GM12878 (cell line): ENCODE data around the gene THAP7. TPM values are rescaled to one million over a fixed set of nuclear protein-coding genes. Genes with fewer than 3 reads are reported as not detected.

ENCODE experiments used
- ATAC-seq: fragments of 200-7000 bp; cut with Tn5 transposase; 3 replicates; pipeline ENCODE4 v1.9.1; 2020; ENCODE audit warnings: mild to moderate bottlenecking, moderate library complexity
- BruUV-seq: library from RNA; stranded (reverse); fragments of 400-500 nt; replicated peaks from 2 replicates; lab custom pipeline; 2021; lab: Mats Ljungman, UMichigan
- CTCF ChIA-PET: fragments of 300-600 bp; sonication (Branson Sonifier 250); formaldehyde crosslinking; extraction: SDS; loops from one replicate; lab custom pipeline; 2021; ENCODE audit warnings: inconsistent platforms; lab: Yijun Ruan, JAX
- POLR2A ChIA-PET: fragments of 350-600 bp; formaldehyde crosslinking; extraction: SDS; loops from one replicate; lab custom pipeline; 2021; ENCODE audit warnings: inconsistent platforms; lab: Charles Lee
- RAD21 ChIA-PET: fragments of 300-600 bp; sonication (Branson Sonifier 250); formaldehyde crosslinking; loops from one replicate; lab custom pipeline; 2023; ENCODE audit warnings: antibody characterized with exemption; ENCODE audit not compliant: unreplicated experiment; lab: Charles Lee
- SMC1A ChIA-PET: fragments of 300-600 bp; sonication (Branson Sonifier 250); formaldehyde crosslinking; loops from one replicate; lab custom pipeline; 2023; ENCODE audit not compliant: unreplicated experiment, uncharacterized antibody; lab: Charles Lee
- DNase-seq: peaks from one replicate; pipeline ENCODE4 v3.0.0-alpha.2; 2011; ENCODE audit warnings: low read depth, low spot score
- FAIRE-seq: peaks from 3 replicates; lab custom pipeline; 2011; peaks lifted over from hg19 to GRCh38; lab: Jason Lieb, UNC
- H2AFZ ChIP-seq: 2 replicates; pipeline ENCODE4 v1.6.0; 2011; ENCODE audit warnings: low read depth, low read length, control low read depth; ENCODE audit not compliant: control insufficient read depth
- H3K27ac ChIP-seq: 2 replicates; pipeline ENCODE4 v1.5.1; 2011; ENCODE audit warnings: control low read depth; ENCODE audit not compliant: control insufficient read depth, insufficient read depth
- H3K27me3 ChIP-seq, 2 experiments: replicated peaks in 1 of 2; 2 replicates each; pipeline versions ENCODE4 v1.6.0 to v1.6.1; 2011; ENCODE audit warnings: low read length in 1 of 2; ENCODE audit not compliant: control insufficient read depth in 2 of 2, insufficient read depth in 2 of 2
- H3K36me3 ChIP-seq, 2 experiments: 2 replicates each; pipeline ENCODE4 v1.5.1; 2011; ENCODE audit warnings: low read length in 1 of 2; ENCODE audit not compliant: control insufficient read depth in 2 of 2, insufficient read depth in 2 of 2
- H3K4me1 ChIP-seq: 2 replicates; pipeline ENCODE4 v1.6.1; 2011; ENCODE audit warnings: mild to moderate bottlenecking, low read length, moderate library complexity, mixed read lengths; ENCODE audit not compliant: control insufficient read depth, insufficient read depth
- H3K4me2 ChIP-seq: 2 replicates; pipeline ENCODE4 v1.6.0; 2011; ENCODE audit warnings: control low read depth; ENCODE audit not compliant: control insufficient read depth, insufficient read depth
- H3K4me3 ChIP-seq: fragments of 200-600 bp; sonication (generic); 2 replicates; pipeline ENCODE4 v1.5.1; 2016
- H3K79me2 ChIP-seq: 2 replicates; pipeline ENCODE4 v1.6.0; 2011; ENCODE audit warnings: low read length; ENCODE audit not compliant: control insufficient read depth, insufficient read depth
- H3K9ac ChIP-seq: 2 replicates; pipeline ENCODE4 v1.8.0; 2011; ENCODE audit warnings: low read length, control low read depth, mixed read lengths; ENCODE audit not compliant: control insufficient read depth, insufficient read depth
- H3K9me3 ChIP-seq: replicated peaks from 3 replicates; pipeline ENCODE4 v1.5.1; 2011; ENCODE audit warnings: mild to moderate bottlenecking, low read length; ENCODE audit not compliant: control insufficient read depth, insufficient read depth
- H4K20me1 ChIP-seq: 2 replicates; pipeline ENCODE4 v1.6.0; 2011; ENCODE audit not compliant: control insufficient read depth, insufficient read depth
- E2F8 ChIP-seq: fragments of 450-650 bp; IDR thresholded peaks from 2 replicates; pipeline ENCODE4 v1.6.1; 2018; ENCODE audit warnings: mild to moderate bottlenecking, low read depth, moderate library complexity; ENCODE audit not compliant: partially characterized antibody
- GABPA ChIP-seq: IDR thresholded peaks from 2 replicates; pipeline ENCODE4 v1.6.1; 2014; ENCODE audit warnings: antibody characterized with exemption, low read depth, mild to moderate bottlenecking, inconsistent platforms
- HCFC1 ChIP-seq: fragments of 150-350 bp; IDR thresholded peaks from 2 replicates; pipeline ENCODE4 v1.6.1; 2014; ENCODE audit warnings: low read length
- KDM1A ChIP-seq: fragments of 200-600 bp; sonication (generic); IDR thresholded peaks from 2 replicates; pipeline ENCODE4 v1.6.1; 2016; ENCODE audit warnings: borderline replicate concordance
- MTA2 ChIP-seq: fragments of 450-650 bp; IDR thresholded peaks from 2 replicates; pipeline ENCODE4 v1.6.1; 2016; ENCODE audit warnings: low read depth, mild to moderate bottlenecking, moderate library complexity
- NFXL1 ChIP-seq: fragments of 450-650 bp; IDR thresholded peaks from 2 replicates; pipeline ENCODE4 v1.6.1; 2017; ENCODE audit warnings: antibody characterized with exemption, mild to moderate bottlenecking, borderline replicate concordance
- NFYA ChIP-seq: IDR thresholded peaks from 2 replicates; pipeline ENCODE4 v1.6.1; 2011; ENCODE audit warnings: low read depth, mild to moderate bottlenecking, low read length, improper control_type of control experiment, borderline replicate concordance
- NFYB ChIP-seq: IDR thresholded peaks from 2 replicates; pipeline ENCODE4 v1.6.1; 2011; ENCODE audit warnings: low read depth, mild to moderate bottlenecking, low read length, improper control_type of control experiment, moderate library complexity; ENCODE audit not compliant: insufficient read depth
- RUNX3 ChIP-seq: IDR thresholded peaks from 2 replicates; pipeline ENCODE4 v1.6.1; 2012; ENCODE audit warnings: low read length, inconsistent platforms
- TAF1 ChIP-seq: IDR thresholded peaks from 2 replicates; pipeline ENCODE4 v1.6.1; 2011; ENCODE audit warnings: mild to moderate bottlenecking, low read depth, low read length, borderline replicate concordance
- ZBED1 ChIP-seq: IDR thresholded peaks from 2 replicates; pipeline ENCODE4 v1.6.1; 2016; ENCODE audit warnings: borderline replicate concordance
- ZBTB11 ChIP-seq: fragments of 450-650 bp; formaldehyde crosslinking; IDR thresholded peaks from 2 replicates; pipeline ENCODE4 v1.5.0; 2022; ENCODE audit warnings: mild to moderate bottlenecking, missing genetic modification characterization
- WGBS: methylation state at CpG from one replicate; pipeline ENCODE4 v1.1.6; 2016; ENCODE audit warnings: low lambda C conversion rate; ENCODE audit not compliant: insufficient replicate concordance, insufficient coverage; ENCODE audit errors: missing lambda C conversion rate; 5-methylcytosine and 5-hydroxymethylcytosine counted together
- in situ Hi-C: fragments of 300-500 bp; cut with MboI; formaldehyde crosslinking; loops from 9 replicates; pipeline ENCODE4 v1.14.3; 2018; ENCODE audit warnings: mixed read lengths
- intact Hi-C: fragments of 100-400 bp; cut with micrococcal nuclease; formaldehyde crosslinking; loops from one replicate; pipeline ENCODE4 v1.14.2; 2022; ENCODE audit not compliant: unreplicated experiment
- polyA plus RNA-seq, 11 experiments: library from polyadenylated mRNA; depleted of rRNA in 4 of 11; unstranded in 6 of 11; stranded (reverse) in 5 of 11; fragments of >200 nt; fragmentation: Nextera tagmentation in 4 of 11; fragmentation: Illumina TruSeq in 1 of 11; extraction: Ambion mirVana in 4 of 11; extraction: Trizol in 1 of 11; gene quantifications; 1 replicate in 1 of 11; 2 replicates in 10 of 11; pipeline versions ENCODE4 v1.2.1 to v1.2.3, GENCODE V29; 2011 to 2016; ENCODE audit warnings: inconsistent platforms in 2 of 11, missing spikeins in 2 of 11, low read depth in 1 of 11
- total RNA-seq, 4 experiments: library from RNA; depleted of rRNA in 3 of 4; stranded (reverse); fragments of >200 nt in 3 of 4; fragmentation: Illumina TruSeq in 1 of 4; extraction: Trizol in 1 of 4; gene quantifications; 2 replicates each; pipeline versions ENCODE4 v1.2.1 to v1.2.3, GENCODE V29; 2013 to 2021
- TF ChIP-seq, protein P1 (sequence below): fragments of 150-350 bp; IDR thresholded peaks from 2 replicates; pipeline ENCODE4 v1.6.1; 2016; ENCODE audit warnings: low read depth, low read length

Gene THAP7
- total and polyA plus RNA-seq, 10 of the 15 experiments (the other 5 are each of a cell fraction or from before 2014, with no cell fraction given) = 0.66 to 58.3 (median 26.3) TPM

GRCh38 chr22:21031545-21032036, 29.7 kb upstream of the THAP7 start:
- DNase-seq (no peak), ATAC-seq (no peak), FAIRE-seq (no peak)
- Histone ChIP-seq H3K4me2 (0 out of 2 replicates have a peak overlapping the region, but pooled peaks have one; percentile 9), H2AFZ (no peak overlapping the region), H3K36me3 (no peaks in the 10 kb centered on the region), H3K27me3 (no peaks in the 10 kb centered on the region; a peak in 1 of 4 replicates), H3K9ac (no peak overlapping the region), H3K9me3 (no peaks in the 10 kb centered on the region), H4K20me1 (no peaks in the 10 kb centered on the region), H3K4me1 (peaks cover 7% of the 10 kb centered on the region), H3K27ac (no peak overlapping the region), H3K4me3 (no peak overlapping the region), H3K79me2 (no peaks in the 10 kb centered on the region)
- SMC1A ChIA-PET = no interaction called here
- no TSS peak for BruUV-seq
- intact Hi-C loops (no loop called here), in situ Hi-C loops (no loop called here)
- RAD21 ChIA-PET = no interaction called here
- POLR2A ChIA-PET = interaction anchor here (0.5 kb wide), 1 partner anchor 15 kb away, joined by 3 read pairs; no protein-coding TSS in a partner anchor
- WGBS = 63% methylated on average over 18 of the region's 18 CpGs
- CTCF ChIA-PET = no interaction called here
- TF ChIP-seq GABPA (no peak), ZBTB11 (CRISPR knock-in tag) (no peak), NFYA (no peak), ZBED1 (no peak), HCFC1 (no peak), NFYB (no peak), TAF1 (no peak), MTA2 (no peak), KDM1A (no peak), E2F8 (no peak), NFXL1 (no peak), RUNX3 (no peak)
- TF ChIP-seq, protein P1, sequence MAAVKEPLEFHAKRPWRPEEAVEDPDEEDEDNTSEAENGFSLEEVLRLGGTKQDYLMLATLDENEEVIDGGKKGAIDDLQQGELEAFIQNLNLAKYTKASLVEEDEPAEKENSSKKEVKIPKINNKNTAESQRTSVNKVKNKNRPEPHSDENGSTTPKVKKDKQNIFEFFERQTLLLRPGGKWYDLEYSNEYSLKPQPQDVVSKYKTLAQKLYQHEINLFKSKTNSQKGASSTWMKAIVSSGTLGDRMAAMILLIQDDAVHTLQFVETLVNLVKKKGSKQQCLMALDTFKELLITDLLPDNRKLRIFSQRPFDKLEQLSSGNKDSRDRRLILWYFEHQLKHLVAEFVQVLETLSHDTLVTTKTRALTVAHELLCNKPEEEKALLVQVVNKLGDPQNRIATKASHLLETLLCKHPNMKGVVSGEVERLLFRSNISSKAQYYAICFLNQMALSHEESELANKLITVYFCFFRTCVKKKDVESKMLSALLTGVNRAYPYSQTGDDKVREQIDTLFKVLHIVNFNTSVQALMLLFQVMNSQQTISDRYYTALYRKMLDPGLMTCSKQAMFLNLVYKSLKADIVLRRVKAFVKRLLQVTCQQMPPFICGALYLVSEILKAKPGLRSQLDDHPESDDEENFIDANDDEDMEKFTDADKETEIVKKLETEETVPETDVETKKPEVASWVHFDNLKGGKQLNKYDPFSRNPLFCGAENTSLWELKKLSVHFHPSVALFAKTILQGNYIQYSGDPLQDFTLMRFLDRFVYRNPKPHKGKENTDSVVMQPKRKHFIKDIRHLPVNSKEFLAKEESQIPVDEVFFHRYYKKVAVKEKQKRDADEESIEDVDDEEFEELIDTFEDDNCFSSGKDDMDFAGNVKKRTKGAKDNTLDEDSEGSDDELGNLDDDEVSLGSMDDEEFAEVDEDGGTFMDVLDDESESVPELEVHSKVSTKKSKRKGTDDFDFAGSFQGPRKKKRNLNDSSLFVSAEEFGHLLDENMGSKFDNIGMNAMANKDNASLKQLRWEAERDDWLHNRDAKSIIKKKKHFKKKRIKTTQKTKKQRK = no peak
